Astrocyte of the spinal cord (primary cell): ENCODE data around the gene MICOS13.

Experiments
- DNase-seq: peaks from one replicate; pipeline ENCODE4 v3.0.0; 2011; ENCODE audit warnings: low read depth, low spot score
- H3K4me3 ChIP-seq: 2 replicates; pipeline ENCODE4 v1.5.1; 2011; ENCODE audit warnings: low read depth, mild to moderate bottlenecking, low read length, moderate library complexity
- CTCF ChIP-seq: IDR thresholded peaks from 2 replicates; pipeline ENCODE4 v1.5.1; 2012; ENCODE audit warnings: low read depth, mild to moderate bottlenecking, low read length, inconsistent platforms
- in situ Hi-C: cut with HindIII; loops from 2 replicates; pipeline ENCODE4 v1.10.0; 2017; ENCODE audit warnings: low sequenced_read_pairs

MICOS13 gene

GRCh38 chr19:5673752-5674151 lies 6.6 kb downstream of the MICOS13 start:
- no peak for TF ChIP-seq CTCF
- DNase-seq = no peak
- H3K4me3 ChIP-seq = no peak overlapping the region
- in situ Hi-C loops = no loop called here

- no peak for TF ChIP-seq CTCF
- H3K4me3 ChIP-seq = no peak overlapping the region
- in situ Hi-C loops = no loop called here
- DNase-seq = no peak
Observed at GRCh38 chr19:5672708-5673459, 7.4 kb downstream of the MICOS13 start.

GRCh38 chr19:5671600-5671999 lies 8.7 kb downstream of the MICOS13 start:
- no peak overlapping the region for H3K4me3 ChIP-seq
- no peak for TF ChIP-seq CTCF
- no peak for DNase-seq
- in situ Hi-C loops = no loop called here

- H3K4me3 ChIP-seq = no peak overlapping the region
- DNase-seq = no peak
- in situ Hi-C loops = no loop called here
- TF ChIP-seq CTCF = no peak
Observed at GRCh38 chr19:5669212-5669611, 11.1 kb downstream of the MICOS13 start.

GRCh38 chr19:5667751-5668271 lies 12.5 kb downstream of the MICOS13 start:
- in situ Hi-C loops = no loop called here
- DNase-seq = no peak
- no peak overlapping the region for H3K4me3 ChIP-seq

GRCh38 chr19:5666921-5667610 lies 13.2 kb downstream of the MICOS13 start:
- in situ Hi-C loops = no loop called here
- no peak overlapping the region for H3K4me3 ChIP-seq
- no peak for DNase-seq
- TF ChIP-seq CTCF = no peak

More at GRCh38 chr19:5667751-5668271, 12.5 kb downstream of the MICOS13 start:
- no peak for TF ChIP-seq CTCF
